ENCODE data around the gene IL26.

IL26 gene

DNA sequence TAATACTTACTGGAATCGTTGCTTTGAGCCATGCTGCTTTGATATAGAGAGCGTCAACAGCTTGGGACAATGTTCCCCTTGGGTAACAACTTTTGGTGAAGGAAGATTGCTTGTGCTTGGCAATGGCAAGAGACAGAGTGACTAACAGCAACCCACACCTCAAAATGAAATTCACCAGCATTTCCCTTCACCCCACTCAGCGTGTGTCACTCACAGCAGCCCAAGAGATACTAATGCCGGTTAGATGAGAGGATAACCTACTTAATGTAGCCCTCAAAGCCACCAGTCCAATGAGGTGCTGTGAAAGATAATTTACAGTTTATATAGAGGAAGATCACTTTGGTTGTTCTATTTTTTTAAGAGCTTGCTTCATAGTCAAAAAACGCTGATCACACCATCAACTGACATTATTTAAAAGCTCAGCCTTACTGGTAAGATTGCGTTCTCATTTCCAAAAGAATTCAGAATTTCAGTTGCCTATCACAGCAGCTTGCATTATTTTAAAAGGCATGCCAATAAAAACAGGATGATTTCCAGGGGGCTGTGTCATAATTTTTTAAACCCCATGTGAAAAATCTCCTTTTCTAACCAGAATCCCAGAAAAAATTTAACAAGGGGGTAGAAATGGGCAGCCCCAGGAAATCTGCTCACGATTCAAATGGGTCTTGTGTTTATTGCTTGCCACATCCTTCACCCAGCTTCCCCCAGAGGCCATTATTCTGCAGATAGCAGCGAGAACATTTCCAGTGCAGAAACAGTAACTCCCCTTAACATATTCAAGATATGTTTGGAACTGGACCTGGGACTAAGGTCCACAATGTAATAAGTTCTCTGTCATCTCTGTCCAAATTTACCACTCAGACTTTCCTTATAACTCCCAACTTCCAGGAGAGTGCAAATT, at the start of gene IL26:
Gene IL26, minus strand, starts transcription at position 235 of the 901 bp plus-strand sequence. Its CDS starts 54 bp downstream, at position 181.
- no peak for FAIRE-seq

GRCh38 chr12:68272732-68273131, 47.1 kb upstream of the IL26 start:
- FAIRE-seq: no peak

GRCh38 chr12:68271346-68271745, 45.7 kb upstream of the IL26 start:
- no peak for FAIRE-seq

GRCh38 chr12:68270358-68270757, 44.7 kb upstream of the IL26 start:
- FAIRE-seq: no peak

GRCh38 chr12:68269779-68270178, 44.2 kb upstream of the IL26 start:
- FAIRE-seq: no peak

DNA sequence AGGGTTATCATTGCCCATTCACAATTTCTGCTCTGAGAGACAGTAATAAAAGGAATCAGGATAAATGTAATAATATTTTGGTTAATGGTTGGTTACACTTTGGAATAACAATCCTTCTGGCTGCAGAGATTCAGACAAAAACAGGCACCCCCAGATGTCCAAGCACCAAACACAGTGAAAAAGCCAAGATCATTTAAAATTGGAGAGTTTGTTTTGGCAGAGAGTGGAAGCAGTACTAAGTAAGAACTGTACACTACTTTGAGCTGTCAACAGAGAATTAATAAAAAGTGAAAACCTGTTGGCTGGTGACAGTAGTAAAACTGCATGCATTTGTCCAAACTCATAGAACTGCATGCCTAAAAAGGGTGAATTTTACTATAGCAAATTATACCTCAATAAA, 43.4 kb upstream of the IL26 start:
- no peak for FAIRE-seq

DNA sequence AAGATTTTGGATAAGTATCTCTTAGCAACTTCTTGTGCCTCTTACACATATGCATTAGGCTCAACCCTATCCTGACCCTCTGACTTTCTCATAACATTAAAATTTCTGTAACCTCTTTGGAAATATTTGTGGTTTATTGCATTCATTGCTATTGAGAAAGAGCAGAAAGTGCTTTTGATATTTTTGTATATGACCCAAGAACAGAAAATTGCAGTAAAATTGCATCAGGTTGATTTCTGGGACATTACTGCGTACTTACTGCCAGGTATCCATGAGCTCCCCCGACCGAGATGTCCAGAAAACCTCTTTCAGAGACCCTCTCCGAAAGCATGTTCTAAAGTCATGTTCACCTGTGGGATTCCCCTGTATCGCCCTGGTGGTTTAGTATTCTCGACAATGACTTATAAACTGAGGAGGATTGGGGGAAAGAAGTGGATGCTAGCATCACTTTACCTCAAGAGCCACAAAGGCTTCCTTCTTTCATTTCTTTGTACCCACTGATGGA, 42.3 kb upstream of the IL26 start:
- FAIRE-seq: no peak

DNA sequence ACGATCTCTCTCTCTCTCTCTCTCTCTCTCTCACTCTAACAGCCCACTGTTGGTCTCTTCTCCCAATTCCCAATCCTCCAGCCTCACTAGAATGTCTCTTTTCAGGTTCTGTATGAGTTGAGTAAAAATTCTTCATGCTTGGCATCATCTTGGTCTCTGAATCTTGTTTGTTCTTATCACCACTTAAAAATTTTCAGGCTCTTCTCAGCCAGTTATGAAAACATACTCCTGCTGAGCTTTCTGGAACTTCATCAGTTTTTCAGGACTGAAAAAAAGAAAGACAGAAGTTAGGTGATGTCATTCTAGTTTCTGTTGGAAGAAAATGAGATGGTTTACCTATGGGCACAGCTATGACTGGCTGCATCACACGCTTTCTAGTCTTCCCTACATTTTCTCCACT, 39.2 kb upstream of the IL26 start:
- no peak for FAIRE-seq

- no peak for FAIRE-seq
These were observed 38.7 kb upstream of the IL26 start for GRCh38 chr12:68264158-68264855.

GRCh38 chr12:68263366-68263765, 37.8 kb upstream of the IL26 start:
- no peak for FAIRE-seq

DNA sequence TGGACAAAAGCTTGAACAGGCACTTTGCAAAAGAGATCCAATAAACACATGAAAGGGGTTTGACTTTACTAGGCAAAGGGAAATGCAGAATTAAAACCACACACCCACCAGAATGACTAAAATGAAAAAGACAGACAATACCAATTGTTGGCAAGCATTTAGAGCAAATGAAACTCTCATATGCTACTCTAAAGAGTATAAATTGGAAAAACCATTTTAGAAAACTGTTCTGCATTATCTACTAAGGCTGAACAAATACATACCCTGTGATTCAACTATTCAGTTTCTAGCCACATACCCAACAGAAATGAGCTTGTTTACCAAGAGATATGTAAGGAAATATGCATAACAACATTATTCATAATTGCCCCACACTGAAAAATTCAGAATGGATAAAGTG, 36.3 kb upstream of the IL26 start:
- no peak for FAIRE-seq

- FAIRE-seq: no peak
These were observed 34.5 kb upstream of the IL26 start for GRCh38 chr12:68260153-68260552.

GRCh38 chr12:68259318-68259940, 33.8 kb upstream of the IL26 start:
- no peak for FAIRE-seq

DNA sequence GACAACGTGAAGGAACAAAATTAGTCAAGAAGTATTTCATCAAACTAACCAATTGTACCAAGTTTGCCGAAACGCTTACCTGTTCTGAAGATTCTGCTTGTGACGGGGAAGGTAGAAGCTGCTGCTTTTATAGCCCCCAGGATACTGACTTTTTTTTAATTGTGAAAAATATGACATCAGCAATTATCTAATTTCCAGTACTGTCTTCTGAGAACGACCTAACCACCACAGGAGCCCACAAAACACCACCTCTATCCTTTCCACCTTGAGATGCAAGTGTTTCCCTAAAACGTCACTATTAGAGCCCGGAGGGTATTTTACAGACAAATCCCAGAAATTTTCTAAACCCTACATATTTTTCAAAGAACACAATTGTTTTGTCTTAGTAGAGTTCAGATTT, 27.9 kb upstream of the IL26 start, which contains the start of gene IL22:
Gene IL22, minus strand, starts transcription at position 101 of the 400 bp plus-strand sequence. CDS start 156 bp downstream, outside the sequence.
- FAIRE-seq: no peak

DNA sequence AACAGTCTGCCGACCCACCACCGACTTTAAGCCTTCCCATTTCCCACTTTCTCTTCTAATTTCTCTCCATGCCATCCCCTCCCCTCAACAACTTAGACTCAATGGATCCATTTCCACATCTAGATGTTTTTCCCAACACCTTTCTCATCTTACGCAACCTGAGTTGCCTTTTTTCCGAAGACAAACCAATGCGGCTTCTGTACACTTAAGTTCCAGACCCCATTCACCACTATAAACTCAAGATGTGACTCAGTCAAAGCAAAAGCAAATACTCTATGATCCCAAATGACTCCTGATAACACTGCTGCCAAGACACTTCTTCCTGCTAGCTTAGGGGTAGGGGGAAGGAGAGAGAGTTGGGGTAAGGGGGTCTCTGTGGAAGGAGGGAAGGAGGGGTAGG, 26.5 kb upstream of the IL26 start:
- no peak for FAIRE-seq

- no peak for FAIRE-seq
These were observed 24.8 kb upstream of the IL26 start for GRCh38 chr12:68250454-68250853.

DNA sequence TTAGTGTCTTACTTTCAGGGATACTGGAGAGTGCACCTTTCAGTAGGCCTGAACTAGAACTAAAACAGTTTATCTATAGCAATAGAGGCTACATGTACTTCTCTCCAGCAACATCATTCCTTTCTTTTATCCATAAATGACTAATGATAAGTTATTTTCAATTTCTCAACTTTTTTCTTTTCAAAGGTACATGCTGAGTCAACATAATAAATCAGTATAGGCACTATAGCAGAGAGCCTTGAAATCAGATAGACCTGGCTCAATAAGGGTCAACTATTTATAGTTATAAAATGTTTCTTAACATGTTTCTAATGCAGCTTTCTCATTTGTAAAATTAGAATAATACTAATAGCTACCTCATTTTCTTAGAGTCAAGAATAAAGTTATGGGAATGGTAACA, 22.2 kb upstream of the IL26 start:
- no peak for FAIRE-seq

DNA sequence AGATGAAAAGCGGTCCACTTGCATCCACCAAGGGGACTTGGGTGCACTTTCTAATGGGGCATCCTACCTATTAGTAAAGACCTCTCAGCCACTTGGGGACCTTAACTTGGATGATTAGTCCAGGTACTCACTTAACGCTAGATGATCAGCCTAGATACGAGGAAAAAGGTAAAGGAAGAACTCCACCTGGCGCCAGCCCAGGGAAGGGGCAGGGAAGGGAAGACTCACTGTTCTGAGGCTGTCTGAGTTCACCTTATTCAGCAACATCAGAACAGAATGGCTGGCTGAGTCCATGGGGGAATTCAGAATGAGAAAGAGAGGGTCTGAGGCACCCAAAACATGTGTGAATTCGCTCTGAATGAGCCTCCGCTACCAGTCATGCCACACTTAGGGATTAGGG, 20.7 kb upstream of the IL26 start:
- FAIRE-seq: no peak

GRCh38 chr12:68245180-68246021, 19.8 kb upstream of the IL26 start:
- no peak for FAIRE-seq

- FAIRE-seq: no peak
These were observed 17.2 kb upstream of the IL26 start for GRCh38 chr12:68242777-68243176.

DNA sequence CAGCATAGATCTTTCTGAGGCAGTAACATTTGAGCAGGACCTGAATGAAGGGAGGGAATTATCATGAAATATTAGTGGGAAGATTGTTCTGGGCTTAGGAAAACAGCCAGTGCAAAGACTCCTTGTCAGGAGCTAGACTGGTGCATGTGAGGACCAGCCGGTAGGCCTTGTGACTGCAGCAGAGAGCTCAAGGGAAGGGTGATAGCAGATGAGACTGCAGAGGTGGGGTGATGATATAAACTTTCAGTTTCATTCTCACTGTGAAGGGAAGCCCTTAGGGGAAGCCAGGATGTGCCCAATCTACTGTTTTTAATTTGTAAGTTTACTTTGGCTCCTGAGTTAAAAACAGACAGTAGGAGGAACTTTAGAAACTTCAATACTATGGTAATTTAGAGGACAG, 15.4 kb upstream of the IL26 start:
- no peak for FAIRE-seq

GRCh38 chr12:68240079-68240478, 14.5 kb upstream of the IL26 start:
- no peak for FAIRE-seq

Measured in G401.6 (cell line).